HepG2 (cell line): ENCODE measurements around the gene SGMS1. TPM values are rescaled to one million over a fixed set of nuclear protein-coding genes. Genes with fewer than 3 reads are reported as not detected.
A peak's percentile ranks its signal among the peaks of the same experiment; 100 is the strongest.

Source experiments
- BCL3 ChIP-seq: sonication (generic); formaldehyde crosslinking; IDR thresholded peaks from 2 replicates; pipeline ENCODE4 v1.5.1; 2020; ENCODE audit warnings: mild to moderate bottlenecking, missing genetic modification reagents, moderate library complexity
- HMG20A ChIP-seq: IDR thresholded peaks from 2 replicates; pipeline ENCODE4 v1.6.1; 2016; ENCODE audit warnings: borderline replicate concordance
- MED1 ChIP-seq: sonication (generic); formaldehyde crosslinking; IDR thresholded peaks from 2 replicates; pipeline ENCODE4 v1.4.0; 2020; ENCODE audit warnings: missing genetic modification reagents
- MEF2D ChIP-seq: sonication (generic); formaldehyde crosslinking; IDR thresholded peaks from 2 replicates; pipeline ENCODE4 v1.5.1; 2020; ENCODE audit warnings: mild to moderate bottlenecking, missing genetic modification reagents
- SATB2 ChIP-seq: sonication (generic); formaldehyde crosslinking; IDR thresholded peaks from 2 replicates; pipeline ENCODE4 v1.5.0; 2020; ENCODE audit warnings: missing genetic modification reagents
- TEAD3 ChIP-seq: optimal IDR thresholded peaks from 2 replicates; pipeline ENCODE3; 2016; ENCODE audit warnings: borderline replicate concordance
- THAP11 ChIP-seq: IDR thresholded peaks from 2 replicates; pipeline ENCODE4 v1.6.1; 2016; ENCODE audit warnings: missing biosample characterization, missing genetic modification reagents
- ZFYVE20 ChIP-seq: sonication (generic); formaldehyde crosslinking; IDR thresholded peaks from 2 replicates; pipeline ENCODE4 v1.8.0; 2023; ENCODE audit warnings: low read depth, mild to moderate bottlenecking, moderate library complexity, missing genetic modification reagents, borderline replicate concordance
- ZMYM4 ChIP-seq: sonication (generic); formaldehyde crosslinking; IDR thresholded peaks from 2 replicates; pipeline ENCODE4 v1.8.1; 2023; ENCODE audit warnings: mild to moderate bottlenecking, missing genetic modification reagents
- ZNF646 ChIP-seq: sonication (generic); formaldehyde crosslinking; IDR thresholded peaks from 2 replicates; pipeline ENCODE4 v1.9.0; 2021; ENCODE audit warnings: mild to moderate bottlenecking, missing genetic modification reagents
- ZNF878 ChIP-seq: sonication (generic); formaldehyde crosslinking; IDR thresholded peaks from 2 replicates; pipeline ENCODE4 v1.8.1; 2023; ENCODE audit warnings: mild to moderate bottlenecking, missing genetic modification reagents, moderate library complexity
- ZSCAN12 ChIP-seq: sonication (generic); formaldehyde crosslinking; IDR thresholded peaks from 2 replicates; pipeline ENCODE4 v1.9.0; 2021; ENCODE audit warnings: mild to moderate bottlenecking, missing genetic modification reagents
- polyA plus RNA-seq, 8 experiments: library from polyadenylated mRNA; depleted of rRNA in 3 of 8; stranded (reverse) in 7 of 8; unstranded in 1 of 8; fragments of >200 nt; fragmentation: Illumina TruSeq in 4 of 8; extraction: Trizol in 4 of 8; gene quantifications; 2 replicates each; pipeline versions ENCODE4 v1.2.1 to v1.2.3, GENCODE V29; 2011 to 2016; ENCODE audit warnings: low read depth in 4 of 8, missing spikeins in 1 of 8, mixed read lengths in 1 of 8; ENCODE audit not compliant: insufficient read depth in 1 of 8
- total RNA-seq, 5 experiments: library from RNA; depleted of rRNA; stranded (reverse); fragments of >200 nt; fragmentation: Illumina TruSeq; extraction: Trizol; gene quantifications; 2 replicates each; pipeline ENCODE4 v1.2.3, GENCODE V29; 2016; ENCODE audit warnings: low read depth in 1 of 5
- TF ChIP-seq, protein P1 (sequence below): sonication (generic); formaldehyde crosslinking; IDR thresholded peaks from 2 replicates; pipeline ENCODE4 v1.5.1; 2020; ENCODE audit warnings: mild to moderate bottlenecking, missing genetic modification reagents, moderate library complexity

Gene SGMS1
- total and polyA plus RNA-seq, 2 of the 13 experiments (the other 11 are each of a cell fraction or from before 2014, with no cell fraction given): 6.5 to 15.1 TPM

- TF ChIP-seq ZFYVE20 (CRISPR knock-in tag) (no peak), SATB2 (CRISPR knock-in tag) (no peak), MEF2D (CRISPR knock-in tag) (peak; percentile 66; the same call in 1 of the 2 replicates), THAP11 (CRISPR knock-in tag) (0 out of 2 replicates have a peak, but pooled peaks have one; percentile 14), ZMYM4 (CRISPR knock-in tag) (peak; percentile 59; the same call in 1 of the 2 replicates), TEAD3 (CRISPR knock-in tag) (peak; percentile 68), ZSCAN12 (CRISPR knock-in tag) (no peak), HMG20A (CRISPR knock-in tag) (no peak), ZNF878 (CRISPR knock-in tag) (no peak), BCL3 (CRISPR knock-in tag) (0 out of 2 replicates have a peak, but pooled peaks have one; percentile 32), MED1 (CRISPR knock-in tag) (peak; percentile 70), ZNF646 (CRISPR knock-in tag) (no peak)
- TF ChIP-seq, protein P1, sequence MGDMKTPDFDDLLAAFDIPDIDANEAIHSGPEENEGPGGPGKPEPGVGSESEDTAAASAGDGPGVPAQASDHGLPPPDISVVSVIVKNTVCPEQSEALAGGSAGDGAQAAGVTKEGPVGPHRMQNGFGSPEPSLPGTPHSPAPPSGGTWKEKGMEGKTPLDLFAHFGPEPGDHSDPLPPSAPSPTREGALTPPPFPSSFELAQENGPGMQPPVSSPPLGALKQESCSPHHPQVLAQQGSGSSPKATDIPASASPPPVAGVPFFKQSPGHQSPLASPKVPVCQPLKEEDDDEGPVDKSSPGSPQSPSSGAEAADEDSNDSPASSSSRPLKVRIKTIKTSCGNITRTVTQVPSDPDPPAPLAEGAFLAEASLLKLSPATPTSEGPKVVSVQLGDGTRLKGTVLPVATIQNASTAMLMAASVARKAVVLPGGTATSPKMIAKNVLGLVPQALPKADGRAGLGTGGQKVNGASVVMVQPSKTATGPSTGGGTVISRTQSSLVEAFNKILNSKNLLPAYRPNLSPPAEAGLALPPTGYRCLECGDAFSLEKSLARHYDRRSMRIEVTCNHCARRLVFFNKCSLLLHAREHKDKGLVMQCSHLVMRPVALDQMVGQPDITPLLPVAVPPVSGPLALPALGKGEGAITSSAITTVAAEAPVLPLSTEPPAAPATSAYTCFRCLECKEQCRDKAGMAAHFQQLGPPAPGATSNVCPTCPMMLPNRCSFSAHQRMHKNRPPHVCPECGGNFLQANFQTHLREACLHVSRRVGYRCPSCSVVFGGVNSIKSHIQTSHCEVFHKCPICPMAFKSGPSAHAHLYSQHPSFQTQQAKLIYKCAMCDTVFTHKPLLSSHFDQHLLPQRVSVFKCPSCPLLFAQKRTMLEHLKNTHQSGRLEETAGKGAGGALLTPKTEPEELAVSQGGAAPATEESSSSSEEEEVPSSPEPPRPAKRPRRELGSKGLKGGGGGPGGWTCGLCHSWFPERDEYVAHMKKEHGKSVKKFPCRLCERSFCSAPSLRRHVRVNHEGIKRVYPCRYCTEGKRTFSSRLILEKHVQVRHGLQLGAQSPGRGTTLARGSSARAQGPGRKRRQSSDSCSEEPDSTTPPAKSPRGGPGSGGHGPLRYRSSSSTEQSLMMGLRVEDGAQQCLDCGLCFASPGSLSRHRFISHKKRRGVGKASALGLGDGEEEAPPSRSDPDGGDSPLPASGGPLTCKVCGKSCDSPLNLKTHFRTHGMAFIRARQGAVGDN (CRISPR knock-in tag): peak; percentile 60
These were observed 59.9 kb downstream of the SGMS1 start (continued) for GRCh38 chr10:50563906-50564305.
